ENCODE results near the gene TAX1BP3. TPM values are rescaled to one million over a fixed set of nuclear protein-coding genes. Genes with fewer than 3 reads are reported as not detected.

TAX1BP3 gene
- total and polyA plus RNA-seq, 2 experiments from 2014 or later: 98.7 to 134 TPM

DNA sequence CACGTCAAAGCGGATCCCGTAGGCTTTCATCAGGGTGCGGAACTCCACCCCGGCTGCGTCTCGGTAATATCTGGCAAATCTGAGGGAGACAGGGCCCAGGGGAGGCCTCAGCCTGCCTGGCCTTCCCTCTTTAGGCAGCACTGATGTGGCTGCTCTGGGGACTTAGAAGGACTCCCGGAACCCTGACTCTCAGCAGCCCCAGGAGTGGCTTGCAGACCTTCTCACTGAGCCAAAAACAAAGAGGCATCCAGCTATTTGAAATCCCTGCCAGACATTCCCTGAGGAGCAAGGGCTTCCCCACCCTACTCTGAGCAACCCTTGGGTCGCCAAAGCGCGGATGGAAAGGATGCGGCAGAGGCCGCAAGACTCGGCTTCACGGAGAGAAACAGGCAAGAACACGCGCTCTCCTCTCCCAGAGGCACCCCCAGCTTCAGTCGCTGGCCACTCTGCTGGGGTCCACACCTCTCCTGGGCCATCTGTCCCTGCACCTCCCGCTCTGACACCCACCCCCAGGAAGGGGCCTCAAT lies 19.7 kb upstream of the TAX1BP3 start:
- H3K4me3 ChIP-seq: no peak overlapping the region
- no peak for TF ChIP-seq ZNF114 (CRISPR knock-in tag; IDR thresholded peaks at IDR 0.05)
- TF ChIP-seq, protein P1, sequence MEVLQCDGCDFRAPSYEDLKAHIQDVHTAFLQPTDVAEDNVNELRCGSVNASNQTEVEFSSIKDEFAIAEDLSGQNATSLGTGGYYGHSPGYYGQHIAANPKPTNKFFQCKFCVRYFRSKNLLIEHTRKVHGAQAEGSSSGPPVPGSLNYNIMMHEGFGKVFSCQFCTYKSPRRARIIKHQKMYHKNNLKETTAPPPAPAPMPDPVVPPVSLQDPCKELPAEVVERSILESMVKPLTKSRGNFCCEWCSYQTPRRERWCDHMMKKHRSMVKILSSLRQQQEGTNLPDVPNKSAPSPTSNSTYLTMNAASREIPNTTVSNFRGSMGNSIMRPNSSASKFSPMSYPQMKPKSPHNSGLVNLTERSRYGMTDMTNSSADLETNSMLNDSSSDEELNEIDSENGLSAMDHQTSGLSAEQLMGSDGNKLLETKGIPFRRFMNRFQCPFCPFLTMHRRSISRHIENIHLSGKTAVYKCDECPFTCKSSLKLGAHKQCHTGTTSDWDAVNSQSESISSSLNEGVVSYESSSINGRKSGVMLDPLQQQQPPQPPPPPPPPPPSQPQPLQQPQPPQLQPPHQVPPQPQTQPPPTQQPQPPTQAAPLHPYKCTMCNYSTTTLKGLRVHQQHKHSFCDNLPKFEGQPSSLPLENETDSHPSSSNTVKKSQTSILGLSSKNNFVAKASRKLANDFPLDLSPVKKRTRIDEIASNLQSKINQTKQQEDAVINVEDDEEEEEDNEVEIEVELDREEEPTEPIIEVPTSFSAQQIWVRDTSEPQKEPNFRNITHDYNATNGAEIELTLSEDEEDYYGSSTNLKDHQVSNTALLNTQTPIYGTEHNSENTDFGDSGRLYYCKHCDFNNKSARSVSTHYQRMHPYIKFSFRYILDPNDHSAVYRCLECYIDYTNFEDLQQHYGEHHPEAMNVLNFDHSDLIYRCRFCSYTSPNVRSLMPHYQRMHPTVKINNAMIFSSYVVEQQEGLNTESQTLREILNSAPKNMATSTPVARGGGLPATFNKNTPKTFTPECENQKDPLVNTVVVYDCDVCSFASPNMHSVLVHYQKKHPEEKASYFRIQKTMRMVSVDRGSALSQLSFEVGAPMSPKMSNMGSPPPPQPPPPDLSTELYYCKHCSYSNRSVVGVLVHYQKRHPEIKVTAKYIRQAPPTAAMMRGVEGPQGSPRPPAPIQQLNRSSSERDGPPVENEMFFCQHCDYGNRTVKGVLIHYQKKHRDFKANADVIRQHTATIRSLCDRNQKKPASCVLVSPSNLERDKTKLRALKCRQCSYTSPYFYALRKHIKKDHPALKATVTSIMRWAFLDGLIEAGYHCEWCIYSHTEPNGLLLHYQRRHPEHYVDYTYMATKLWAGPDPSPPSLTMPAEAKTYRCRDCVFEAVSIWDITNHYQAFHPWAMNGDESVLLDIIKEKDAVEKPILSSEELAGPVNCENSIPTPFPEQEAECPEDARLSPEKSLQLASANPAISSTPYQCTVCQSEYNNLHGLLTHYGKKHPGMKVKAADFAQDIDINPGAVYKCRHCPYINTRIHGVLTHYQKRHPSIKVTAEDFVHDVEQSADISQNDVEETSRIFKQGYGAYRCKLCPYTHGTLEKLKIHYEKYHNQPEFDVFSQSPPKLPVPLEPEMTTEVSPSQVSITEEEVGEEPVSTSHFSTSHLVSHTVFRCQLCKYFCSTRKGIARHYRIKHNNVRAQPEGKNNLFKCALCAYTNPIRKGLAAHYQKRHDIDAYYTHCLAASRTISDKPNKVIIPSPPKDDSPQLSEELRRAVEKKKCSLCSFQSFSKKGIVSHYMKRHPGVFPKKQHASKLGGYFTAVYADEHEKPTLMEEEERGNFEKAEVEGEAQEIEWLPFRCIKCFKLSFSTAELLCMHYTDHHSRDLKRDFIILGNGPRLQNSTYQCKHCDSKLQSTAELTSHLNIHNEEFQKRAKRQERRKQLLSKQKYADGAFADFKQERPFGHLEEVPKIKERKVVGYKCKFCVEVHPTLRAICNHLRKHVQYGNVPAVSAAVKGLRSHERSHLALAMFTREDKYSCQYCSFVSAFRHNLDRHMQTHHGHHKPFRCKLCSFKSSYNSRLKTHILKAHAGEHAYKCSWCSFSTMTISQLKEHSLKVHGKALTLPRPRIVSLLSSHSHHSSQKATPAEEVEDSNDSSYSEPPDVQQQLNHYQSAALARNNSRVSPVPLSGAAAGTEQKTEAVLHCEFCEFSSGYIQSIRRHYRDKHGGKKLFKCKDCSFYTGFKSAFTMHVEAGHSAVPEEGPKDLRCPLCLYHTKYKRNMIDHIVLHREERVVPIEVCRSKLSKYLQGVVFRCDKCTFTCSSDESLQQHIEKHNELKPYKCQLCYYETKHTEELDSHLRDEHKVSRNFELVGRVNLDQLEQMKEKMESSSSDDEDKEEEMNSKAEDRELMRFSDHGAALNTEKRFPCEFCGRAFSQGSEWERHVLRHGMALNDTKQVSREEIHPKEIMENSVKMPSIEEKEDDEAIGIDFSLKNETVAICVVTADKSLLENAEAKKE (CRISPR knock-in tag; IDR thresholded peaks at IDR 0.05): no peak
- no peak for TF ChIP-seq EZH2phosphoT487 (IDR thresholded peaks at IDR 0.05; ENCODE audit: unreplicated experiment)
- no peak for TF ChIP-seq ZNF331 (CRISPR knock-in tag; IDR thresholded peaks at IDR 0.05; ENCODE audit: low read depth)
- TF ChIP-seq, protein P2, sequence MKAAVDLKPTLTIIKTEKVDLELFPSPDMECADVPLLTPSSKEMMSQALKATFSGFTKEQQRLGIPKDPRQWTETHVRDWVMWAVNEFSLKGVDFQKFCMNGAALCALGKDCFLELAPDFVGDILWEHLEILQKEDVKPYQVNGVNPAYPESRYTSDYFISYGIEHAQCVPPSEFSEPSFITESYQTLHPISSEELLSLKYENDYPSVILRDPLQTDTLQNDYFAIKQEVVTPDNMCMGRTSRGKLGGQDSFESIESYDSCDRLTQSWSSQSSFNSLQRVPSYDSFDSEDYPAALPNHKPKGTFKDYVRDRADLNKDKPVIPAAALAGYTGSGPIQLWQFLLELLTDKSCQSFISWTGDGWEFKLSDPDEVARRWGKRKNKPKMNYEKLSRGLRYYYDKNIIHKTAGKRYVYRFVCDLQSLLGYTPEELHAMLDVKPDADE (IDR thresholded peaks at IDR 0.05): no peak
- no peak for TF ChIP-seq EZH2 (IDR thresholded peaks at IDR 0.05; ENCODE audit: low read depth, unreplicated experiment)
- TF ChIP-seq, protein P3, sequence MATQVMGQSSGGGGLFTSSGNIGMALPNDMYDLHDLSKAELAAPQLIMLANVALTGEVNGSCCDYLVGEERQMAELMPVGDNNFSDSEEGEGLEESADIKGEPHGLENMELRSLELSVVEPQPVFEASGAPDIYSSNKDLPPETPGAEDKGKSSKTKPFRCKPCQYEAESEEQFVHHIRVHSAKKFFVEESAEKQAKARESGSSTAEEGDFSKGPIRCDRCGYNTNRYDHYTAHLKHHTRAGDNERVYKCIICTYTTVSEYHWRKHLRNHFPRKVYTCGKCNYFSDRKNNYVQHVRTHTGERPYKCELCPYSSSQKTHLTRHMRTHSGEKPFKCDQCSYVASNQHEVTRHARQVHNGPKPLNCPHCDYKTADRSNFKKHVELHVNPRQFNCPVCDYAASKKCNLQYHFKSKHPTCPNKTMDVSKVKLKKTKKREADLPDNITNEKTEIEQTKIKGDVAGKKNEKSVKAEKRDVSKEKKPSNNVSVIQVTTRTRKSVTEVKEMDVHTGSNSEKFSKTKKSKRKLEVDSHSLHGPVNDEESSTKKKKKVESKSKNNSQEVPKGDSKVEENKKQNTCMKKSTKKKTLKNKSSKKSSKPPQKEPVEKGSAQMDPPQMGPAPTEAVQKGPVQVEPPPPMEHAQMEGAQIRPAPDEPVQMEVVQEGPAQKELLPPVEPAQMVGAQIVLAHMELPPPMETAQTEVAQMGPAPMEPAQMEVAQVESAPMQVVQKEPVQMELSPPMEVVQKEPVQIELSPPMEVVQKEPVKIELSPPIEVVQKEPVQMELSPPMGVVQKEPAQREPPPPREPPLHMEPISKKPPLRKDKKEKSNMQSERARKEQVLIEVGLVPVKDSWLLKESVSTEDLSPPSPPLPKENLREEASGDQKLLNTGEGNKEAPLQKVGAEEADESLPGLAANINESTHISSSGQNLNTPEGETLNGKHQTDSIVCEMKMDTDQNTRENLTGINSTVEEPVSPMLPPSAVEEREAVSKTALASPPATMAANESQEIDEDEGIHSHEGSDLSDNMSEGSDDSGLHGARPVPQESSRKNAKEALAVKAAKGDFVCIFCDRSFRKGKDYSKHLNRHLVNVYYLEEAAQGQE (IDR thresholded peaks at IDR 0.05; ENCODE audit: unreplicated experiment): no peak
- no peak for TF ChIP-seq NANOG (IDR thresholded peaks at IDR 0.05; ENCODE audit: borderline replicate concordance)
- TF ChIP-seq STAT1 (IDR thresholded peaks at IDR 0.05; ENCODE audit: unreplicated experiment): no peak
- TF ChIP-seq, protein P4, sequence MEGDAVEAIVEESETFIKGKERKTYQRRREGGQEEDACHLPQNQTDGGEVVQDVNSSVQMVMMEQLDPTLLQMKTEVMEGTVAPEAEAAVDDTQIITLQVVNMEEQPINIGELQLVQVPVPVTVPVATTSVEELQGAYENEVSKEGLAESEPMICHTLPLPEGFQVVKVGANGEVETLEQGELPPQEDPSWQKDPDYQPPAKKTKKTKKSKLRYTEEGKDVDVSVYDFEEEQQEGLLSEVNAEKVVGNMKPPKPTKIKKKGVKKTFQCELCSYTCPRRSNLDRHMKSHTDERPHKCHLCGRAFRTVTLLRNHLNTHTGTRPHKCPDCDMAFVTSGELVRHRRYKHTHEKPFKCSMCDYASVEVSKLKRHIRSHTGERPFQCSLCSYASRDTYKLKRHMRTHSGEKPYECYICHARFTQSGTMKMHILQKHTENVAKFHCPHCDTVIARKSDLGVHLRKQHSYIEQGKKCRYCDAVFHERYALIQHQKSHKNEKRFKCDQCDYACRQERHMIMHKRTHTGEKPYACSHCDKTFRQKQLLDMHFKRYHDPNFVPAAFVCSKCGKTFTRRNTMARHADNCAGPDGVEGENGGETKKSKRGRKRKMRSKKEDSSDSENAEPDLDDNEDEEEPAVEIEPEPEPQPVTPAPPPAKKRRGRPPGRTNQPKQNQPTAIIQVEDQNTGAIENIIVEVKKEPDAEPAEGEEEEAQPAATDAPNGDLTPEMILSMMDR (conservative IDR thresholded peaks at IDR 0.05; ENCODE audit: low read depth in 2 of 2): no peak
- TF ChIP-seq CREB1 (CRISPR knock-in tag; IDR thresholded peaks at IDR 0.05; ENCODE audit: low read depth): no peak
- no peak for TF ChIP-seq JUNB (IDR thresholded peaks at IDR 0.05; ENCODE audit: unreplicated experiment)
- TF ChIP-seq POLR2AphosphoS5 (IDR thresholded peaks at IDR 0.05; ENCODE audit: low read depth): no peak
- Mint-ChIP-seq H3K27me3 (ENCODE audit: insufficient read depth, low read depth, poor library complexity) (peaks cover 4% of the 10 kb centered on the region), H3K9me3 (no peaks in the 10 kb centered on the region), H3K4me3 (no peak overlapping the region), H3K4me1 (peaks cover 10% of the 10 kb centered on the region), H3K36me3 (ENCODE audit: low read depth) (no peaks in the 10 kb centered on the region), H3K27ac (peak overlapping the region; percentile 72)
- no peaks in the 10 kb centered on the region for H3K36me3 ChIP-seq (ENCODE audit: insufficient read depth)
- 0 out of 2 replicates have a peak overlapping the region, but pooled peaks have one; percentile 50 for H3K27ac ChIP-seq (ENCODE audit: low read depth)
- no peak overlapping the region for H3K4me2 ChIP-seq
- no peaks in the 10 kb centered on the region for H3K9me2 ChIP-seq (ENCODE audit: insufficient read depth)
- no peaks in the 10 kb centered on the region for H3K79me2 ChIP-seq (replicated peaks; ENCODE audit: insufficient read depth)
- H3F3A ChIP-seq (replicated peaks; ENCODE audit: low read depth): peaks cover 6% of the 10 kb centered on the region
- DNase-seq (ENCODE audit: low spot score): peak; percentile 65
- peak overlapping the region; percentile 72 for H2AFZ ChIP-seq
- no peaks in the 10 kb centered on the region for H3K27me3 ChIP-seq (ENCODE audit: insufficient read depth)
- ATAC-seq: peak; percentile 59
- H3K4me1 ChIP-seq (ENCODE audit: insufficient read depth): no peaks in the 10 kb centered on the region
- no peaks in the 10 kb centered on the region for H4K20me1 ChIP-seq (replicated peaks; ENCODE audit: insufficient read depth)

All from GM23338 (cell line).